ENCODE results near the gene STON1. TPM values are rescaled to one million over a fixed set of nuclear protein-coding genes. Genes with fewer than 3 reads are reported as not detected.

STON1 gene
- total and polyA plus RNA-seq, 8 donors = 5.5 to 116 (median 23.5) TPM

- Histone ChIP-seq H3K4me1 (peaks cover 13 to 20% (median 19%) of the 10 kb centered on the region in 4 donors), H3K27ac (no peak overlapping the region), H3K36me3 (peaks cover 5 to 67% (median 59%) of the 10 kb centered on the region in 4 donors), H3K9me3 (no peaks in the 10 kb centered on the region), H3K4me3 (no peak overlapping the region), H3K27me3 (no peaks in the 10 kb centered on the region)
- no peak for DNase-seq
- 75 to 88% (median 82%) methylated on average over 4 of the region's 4 CpGs for WGBS, 5 donors
- TF ChIP-seq POLR2AphosphoS5 (IDR thresholded peaks at IDR 0.05) (no peak), POLR2A (IDR thresholded peaks at IDR 0.05) (no peak), CTCF (IDR thresholded peaks at IDR 0.05) (no peak), EP300 (IDR thresholded peaks at IDR 0.05) (no peak)
- intact Hi-C loops (cut with DNase I; ENCODE audit: low total_unique reads) = no loop called here
Observed at GRCh38 chr2:48504647-48505327, 25.2 kb upstream of the STON1 start.

- WGBS, 5 donors = 78 to 89% (median 83%) methylated on average over 4 of the region's 4 CpGs
- DNase-seq = no peak
- TF ChIP-seq POLR2AphosphoS5 (IDR thresholded peaks at IDR 0.05) (no peak), EP300 (IDR thresholded peaks at IDR 0.05) (no peak), POLR2A (IDR thresholded peaks at IDR 0.05) (no peak), CTCF (IDR thresholded peaks at IDR 0.05) (no peak)
Observed at GRCh38 chr2:48507111-48507510, 22.8 kb upstream of the STON1 start.

GRCh38 chr2:48508461-48509124 is 21.4 kb upstream of the STON1 start:
- Histone ChIP-seq H3K27ac (peak overlapping the region in 4 of 5 donors; percentile 50 to 88 (median 64)), H3K4me1 (peaks cover 13 to 46% (median 25%) of the 10 kb centered on the region in 4 donors), H3K4me3 (no peak overlapping the region), H3K9me3 (no peaks in the 10 kb centered on the region), H3K27me3 (no peaks in the 10 kb centered on the region), H3K36me3 (peaks cover 16 to 75% (median 61%) of the 10 kb centered on the region in 4 donors)
- TF ChIP-seq EP300 (IDR thresholded peaks at IDR 0.05) (no peak), POLR2AphosphoS5 (IDR thresholded peaks at IDR 0.05) (peak in 1 of 3 donors; percentile 6), POLR2A (IDR thresholded peaks at IDR 0.05) (no peak)
- intact Hi-C loops (cut with DNase I; ENCODE audit: low total_unique reads) = no loop called here
- DNase-seq = peak in 1 of 2 donors; percentile 48
- WGBS, 5 donors = 39 to 53% (median 46%) methylated on average over 5 of the region's 5 CpGs

More at GRCh38 chr2:48507111-48507510, 22.8 kb upstream of the STON1 start:
- H3K4me1 ChIP-seq = peaks cover 13 to 42% (median 25%) of the 10 kb centered on the region in 4 donors
- H3K9me3 ChIP-seq = no peaks in the 10 kb centered on the region
- H3K4me3 ChIP-seq = no peak overlapping the region
- H3K36me3 ChIP-seq = peaks cover 11 to 68% (median 55%) of the 10 kb centered on the region in 4 donors
- H3K27me3 ChIP-seq = no peaks in the 10 kb centered on the region
- intact Hi-C loops (cut with DNase I; ENCODE audit: low total_unique reads) = no loop called here
- no peak overlapping the region for H3K27ac ChIP-seq

GRCh38 chr2:48510329-48510728 is 19.6 kb upstream of the STON1 start:
- intact Hi-C loops (cut with DNase I; ENCODE audit: low total_unique reads) = no loop called here
- H3K27me3 ChIP-seq = no peaks in the 10 kb centered on the region
- DNase-seq = no peak
- H3K9me3 ChIP-seq = no peaks in the 10 kb centered on the region
- no peak for TF ChIP-seq CTCF (IDR thresholded peaks at IDR 0.05)
- TF ChIP-seq EP300 (IDR thresholded peaks at IDR 0.05) = no peak
- no peak for TF ChIP-seq POLR2A (IDR thresholded peaks at IDR 0.05)
- no peak for TF ChIP-seq POLR2AphosphoS5 (IDR thresholded peaks at IDR 0.05)
- H3K4me1 ChIP-seq = peaks cover 13 to 46% (median 25%) of the 10 kb centered on the region in 4 donors
- H3K36me3 ChIP-seq = peaks cover 17 to 83% (median 71%) of the 10 kb centered on the region in 4 donors
- WGBS, 5 donors = 53 to 60% (median 56%) methylated on average over 3 of the region's 3 CpGs
- H3K4me3 ChIP-seq = no peak overlapping the region
- peak overlapping the region in 4 of 5 donors; percentile 39 to 88 (median 64) for H3K27ac ChIP-seq
